ENCODE data around the gene DYNC1LI1. TPM values are rescaled to one million over a fixed set of nuclear protein-coding genes. Genes with fewer than 3 reads are reported as not detected.

DYNC1LI1 gene
- total RNA-seq, 1 experiment from 2014 or later = 56.2 TPM

- Histone ChIP-seq H3K4me2 (ENCODE audit: insufficient read depth, insufficient read length, low read length) (no peak overlapping the region), H3K79me2 (ENCODE audit: insufficient read depth, low read length) (no peaks in the 10 kb centered on the region), H3K9me3 (ENCODE audit: control insufficient read depth, low read depth, low read length) (no peaks in the 10 kb centered on the region), H2BK12ac (ENCODE audit: insufficient read length, low read depth, low read length) (no peak overlapping the region), H3K23me2 (ENCODE audit: insufficient read length, low read depth, low read length, poor library complexity, severe bottlenecking) (no peaks in the 10 kb centered on the region), H3K23ac (ENCODE audit: insufficient read length, low read depth, low read length) (no peak overlapping the region), H3K27ac (ENCODE audit: insufficient read length, low read depth, low read length) (no peak overlapping the region), H3K14ac (ENCODE audit: insufficient read depth, low read length) (no peak overlapping the region), H2BK15ac (ENCODE audit: low read depth, low read length) (no peak overlapping the region), H4K91ac (ENCODE audit: insufficient read length, low read depth, low read length) (no peak overlapping the region), H2BK5ac (ENCODE audit: insufficient read length, low read length) (no peak overlapping the region), H2AFZ (ENCODE audit: low read length) (no peak overlapping the region), H3K27me3 (ENCODE audit: insufficient read depth, low read length) (no peaks in the 10 kb centered on the region), H3K56ac (ENCODE audit: insufficient read length, low read depth, low read length) (no peak overlapping the region), H3K79me1 (ENCODE audit: insufficient read depth, low read depth, low read length, poor library complexity, severe bottlenecking) (no peaks in the 10 kb centered on the region), H3K9ac (ENCODE audit: extremely low read depth, insufficient read length, low read length) (no peak overlapping the region), H2BK120ac (ENCODE audit: low read depth, low read length, poor library complexity, severe bottlenecking) (no peak overlapping the region), H2BK20ac (ENCODE audit: low read depth, low read length, poor library complexity, severe bottlenecking) (no peak overlapping the region), H3T11ph (ENCODE audit: low read length) (no peak overlapping the region), H3K4ac (ENCODE audit: low read depth, low read length) (no peak overlapping the region), H2AK5ac (ENCODE audit: insufficient read length, low read length) (no peak overlapping the region), H4K20me1 (ENCODE audit: control insufficient read depth, insufficient read depth, insufficient read length) (no peaks in the 10 kb centered on the region), H3K18ac (ENCODE audit: insufficient read length, low read depth, low read length) (no peak overlapping the region), H4K5ac (ENCODE audit: insufficient read length, low read depth, low read length) (no peak overlapping the region), H3K4me1 (ENCODE audit: insufficient read depth, low read length) (no peaks in the 10 kb centered on the region), H4K8ac (replicated peaks; ENCODE audit: insufficient read length, low read depth, low read length) (no peak overlapping the region)
- Mint-ChIP-seq H3K9me3 (peaks cover 0 to 5% of the 10 kb centered on the region in 2 experiments; a peak in 3 of 5 replicates), H3K27ac (no peak overlapping the region), H3K27me3 (ENCODE audit: low read depth) (no peaks in the 10 kb centered on the region), H3K4me1 (no peaks in the 10 kb centered on the region), H3K36me3 (ENCODE audit: insufficient read depth in 1 of 3, low read depth in 3 of 3) (peaks cover 31 to 63% (median 60%) of the 10 kb centered on the region in 3 experiments), H3K4me3 (no peak overlapping the region)
- TF ChIP-seq CTCF (conservative IDR thresholded peaks at IDR 0.05) = no peak
- DNase-seq = no peak
Observed at GRCh38 chr3:32525720-32526119, 44.9 kb downstream of the DYNC1LI1 start.

Measured in H9 (cell line).